ENCODE measurements around the gene POLD4.
"Not testable (repeated sequence)": the region's sequence is repeated elsewhere in the genome, so short reads cannot be mapped to it uniquely, and the experiment has no call there.

The POLD4 gene

GRCh38 chr11:67353317-67354074 lies at the start of gene POLD4:
Gene POLD4, minus strand, starts transcription at chr11:67353546. Its CDS starts 147 bp downstream, at chr11:67353399.
- peak; percentile 65 to 99 (median 95) for DNase-seq

- DNase-seq, result not testable (repeated sequence)
These were observed 49.7 kb upstream of the POLD4 start for GRCh38 chr11:67403085-67403484.

- DNase-seq, result not testable (repeated sequence)
These were observed 49.0 kb upstream of the POLD4 start for GRCh38 chr11:67402192-67402839.

- peak in 55 of 56 donors; percentile 46 to 95 (median 85) for DNase-seq
These were observed 48.3 kb upstream of the POLD4 start, which contains the start of gene PPP1CA for GRCh38 chr11:67401495-67402191. Gene PPP1CA, minus strand, starts transcription at chr11:67401858. Its CDS starts 76 bp downstream, at chr11:67401782.

- DNase-seq, result no peak
These were observed 47.7 kb upstream of the POLD4 start for GRCh38 chr11:67400942-67401494.

- no peak for DNase-seq
These were observed 47.0 kb upstream of the POLD4 start for GRCh38 chr11:67400251-67400941.

- no peak for DNase-seq
These were observed 45.6 kb upstream of the POLD4 start for GRCh38 chr11:67398661-67399563.

GRCh38 chr11:67397986-67398660 lies 44.8 kb upstream of the POLD4 start:
- peak in 7 of 56 donors; percentile 22 to 42 (median 31) for DNase-seq

GRCh38 chr11:67397536-67397935 lies 44.2 kb upstream of the POLD4 start:
- DNase-seq, result no peak

- DNase-seq, result no peak
These were observed 43.4 kb upstream of the POLD4 start for GRCh38 chr11:67396587-67397389.

GRCh38 chr11:67396259-67396581 lies 42.9 kb upstream of the POLD4 start:
- no peak for DNase-seq

GRCh38 chr11:67395555-67396258 lies 42.4 kb upstream of the POLD4 start:
- DNase-seq, result no peak

GRCh38 chr11:67393990-67394389 lies 40.6 kb upstream of the POLD4 start:
- no peak for DNase-seq

- no peak for DNase-seq
These were observed 40.1 kb upstream of the POLD4 start for GRCh38 chr11:67393437-67393836.

GRCh38 chr11:67392183-67392715 lies 38.9 kb upstream of the POLD4 start:
- no peak for DNase-seq

GRCh38 chr11:67391304-67392182 lies 38.2 kb upstream of the POLD4 start, which contains the start of gene RAD9A:
Gene RAD9A, plus strand, starts transcription at chr11:67391986. Its CDS starts 59 bp downstream, at chr11:67392045.
- DNase-seq, result peak; percentile 67 to 97 (median 89)

GRCh38 chr11:67390947-67391303 lies 37.6 kb upstream of the POLD4 start:
- DNase-seq, result no peak

Measured in amygdala (tissue), 56 donors.